Activated CD8-positive, alpha-beta memory T cell treated with anti-CD3 and anti-CD28 coated beads, Interleukin-2, amount 50 U/mL, for 24 hours (primary cell): ENCODE data around the gene CAMSAP1.

Experiments
- DNase-seq: peaks from one replicate; pipeline ENCODE4 v3.0.0-alpha.2; 2020; ENCODE audit errors: extremely low read depth

CAMSAP1 gene

DNA sequence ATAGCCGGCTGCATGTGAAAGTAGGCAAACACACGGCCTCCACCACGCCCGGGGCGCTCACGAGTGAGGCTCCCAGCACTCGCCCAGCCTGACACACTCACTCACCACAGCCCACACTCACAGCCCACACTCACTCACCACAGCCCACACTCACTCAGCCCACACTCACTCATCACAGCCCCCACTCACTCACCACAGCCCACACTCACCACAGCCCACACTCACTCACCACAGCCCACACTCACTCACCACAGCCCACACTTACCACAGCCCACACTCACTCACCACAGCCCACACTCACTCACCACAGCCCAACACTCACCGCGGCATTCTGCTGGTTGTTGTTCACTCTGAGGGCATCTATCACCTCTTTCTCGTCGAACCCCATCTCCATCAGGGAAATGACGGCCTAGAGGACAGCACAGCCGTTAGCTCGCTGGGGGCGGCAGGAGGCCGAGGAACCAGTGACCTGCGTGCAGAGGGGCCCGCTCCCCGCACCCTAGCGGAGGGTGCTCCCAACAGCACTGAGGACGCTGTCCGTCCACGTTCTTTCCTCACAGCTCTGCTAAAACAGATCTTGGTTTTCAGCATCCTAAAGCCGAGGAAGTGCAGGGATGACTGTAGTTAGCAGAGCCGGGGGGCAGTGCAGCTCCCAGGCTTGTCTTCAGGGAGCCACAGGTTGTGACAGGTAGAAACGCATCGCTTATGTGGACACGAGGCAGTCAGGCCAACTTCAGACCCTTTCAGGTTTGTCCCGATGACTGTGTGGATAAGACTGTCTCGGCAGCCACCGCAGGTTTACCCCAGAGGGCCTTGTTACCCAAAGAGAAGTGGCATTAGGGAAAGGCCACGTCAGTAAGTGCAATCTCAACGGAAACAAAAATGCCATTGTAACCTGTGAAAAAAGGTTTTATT lies 32.3 kb upstream of the CAMSAP1 start:
- DNase-seq: no peak

DNA sequence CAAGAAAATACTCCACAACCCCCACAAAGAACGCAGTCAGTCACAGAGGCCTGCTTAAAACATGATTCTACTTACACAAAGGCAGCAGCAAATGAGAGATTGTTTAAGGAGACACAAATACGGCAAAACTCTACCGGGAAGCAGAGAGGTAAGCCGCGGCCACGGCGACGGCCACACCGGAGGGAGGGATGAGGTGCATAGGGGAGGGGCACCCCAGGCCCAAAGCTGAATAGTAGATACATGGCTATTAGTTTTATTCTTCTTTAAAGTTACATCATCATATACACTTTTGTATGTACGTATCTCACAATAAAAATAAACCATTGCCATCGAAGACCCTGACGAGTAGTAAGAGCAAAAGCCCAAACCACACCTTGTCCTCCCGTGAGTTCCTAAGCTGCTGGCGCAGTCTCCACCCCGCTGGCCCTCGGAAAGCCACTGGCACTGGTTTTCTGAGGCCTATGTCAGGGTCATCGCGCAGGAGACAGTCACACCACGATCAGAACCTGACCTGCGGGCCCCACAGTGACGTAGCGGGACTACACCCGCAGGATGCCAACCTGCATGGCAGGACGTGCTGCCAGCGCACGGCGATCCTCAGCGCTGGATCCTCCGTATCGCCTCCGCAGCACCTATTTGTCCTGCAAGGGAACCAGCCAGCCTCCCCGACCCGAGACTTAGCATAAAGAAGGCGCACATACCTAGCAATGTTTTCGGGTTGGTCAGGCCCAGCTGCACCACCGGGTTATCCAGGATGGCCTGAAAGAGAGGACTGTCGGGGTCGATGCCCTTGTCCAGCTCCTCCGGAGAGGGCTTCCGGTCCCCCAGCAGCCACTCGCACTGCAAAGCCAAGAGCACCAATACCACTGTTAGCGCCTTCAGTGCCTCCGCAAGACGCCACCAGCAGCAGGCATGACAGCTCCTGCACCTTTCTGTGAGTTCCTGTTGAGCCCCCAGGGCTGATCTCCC lies 30.5 kb upstream of the CAMSAP1 start:
- no peak for DNase-seq

DNA sequence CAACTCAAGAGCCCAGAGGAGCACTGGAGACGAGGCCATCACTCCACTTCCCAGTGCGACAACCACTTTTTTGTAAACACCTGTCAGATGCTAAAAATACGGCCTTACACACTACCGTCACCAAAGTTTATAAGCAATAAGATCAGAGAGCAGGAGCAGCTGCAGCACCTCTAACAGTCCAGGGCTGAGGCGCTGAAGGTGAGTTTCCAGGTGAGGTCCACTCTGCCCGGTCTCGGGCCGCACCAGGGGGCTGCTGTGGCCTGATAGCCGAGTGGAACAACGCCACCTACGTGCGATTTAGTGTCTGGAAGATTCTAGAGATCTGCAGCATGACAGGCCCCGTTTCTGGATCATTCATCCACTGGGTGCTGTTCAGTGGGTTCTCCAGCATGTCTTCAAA lies 25.8 kb upstream of the CAMSAP1 start:
- DNase-seq: no peak

DNA sequence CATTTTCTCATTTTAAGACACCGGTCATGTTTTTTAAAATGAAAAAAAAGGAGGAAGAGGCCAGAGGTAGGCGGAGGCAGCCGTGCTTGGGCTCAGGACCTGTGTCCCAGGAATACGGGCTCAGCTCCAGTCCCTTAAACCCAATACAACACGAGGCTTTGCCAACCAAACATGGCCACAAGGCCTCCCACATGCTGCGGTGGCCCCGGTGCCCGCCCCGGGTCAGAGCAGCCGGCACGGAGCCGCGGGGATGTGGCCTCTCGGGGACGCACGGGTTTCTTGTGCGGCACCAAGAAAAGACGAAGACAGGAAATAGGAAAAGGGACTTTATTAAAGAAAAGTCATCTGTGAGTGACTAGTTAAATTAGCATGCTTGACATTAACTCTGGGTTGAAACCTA lies 25.3 kb upstream of the CAMSAP1 start:
- no peak for DNase-seq

DNA sequence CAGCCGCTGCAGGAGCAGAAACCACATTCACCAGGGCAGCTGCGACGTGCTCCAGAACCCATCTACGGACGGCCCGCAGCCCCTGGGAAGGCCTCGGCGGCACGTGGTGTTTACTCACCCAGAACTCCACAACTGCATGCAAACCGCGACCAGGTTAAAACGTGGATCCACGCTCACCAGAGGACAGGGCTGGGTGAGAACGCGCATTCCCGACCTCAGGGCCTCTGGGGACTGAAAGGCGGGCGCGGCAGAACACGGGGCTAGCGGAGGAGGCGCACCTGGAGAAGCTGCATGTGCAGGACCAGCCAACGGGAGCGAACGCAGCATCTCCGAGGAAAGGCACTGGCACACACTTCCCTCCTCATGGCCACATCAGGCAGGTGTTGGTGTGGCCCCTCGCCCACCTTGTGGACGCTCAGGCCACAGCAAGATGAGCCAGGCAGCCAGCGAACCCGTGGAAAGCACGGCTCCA lies 24.0 kb upstream of the CAMSAP1 start:
- no peak for DNase-seq

DNA sequence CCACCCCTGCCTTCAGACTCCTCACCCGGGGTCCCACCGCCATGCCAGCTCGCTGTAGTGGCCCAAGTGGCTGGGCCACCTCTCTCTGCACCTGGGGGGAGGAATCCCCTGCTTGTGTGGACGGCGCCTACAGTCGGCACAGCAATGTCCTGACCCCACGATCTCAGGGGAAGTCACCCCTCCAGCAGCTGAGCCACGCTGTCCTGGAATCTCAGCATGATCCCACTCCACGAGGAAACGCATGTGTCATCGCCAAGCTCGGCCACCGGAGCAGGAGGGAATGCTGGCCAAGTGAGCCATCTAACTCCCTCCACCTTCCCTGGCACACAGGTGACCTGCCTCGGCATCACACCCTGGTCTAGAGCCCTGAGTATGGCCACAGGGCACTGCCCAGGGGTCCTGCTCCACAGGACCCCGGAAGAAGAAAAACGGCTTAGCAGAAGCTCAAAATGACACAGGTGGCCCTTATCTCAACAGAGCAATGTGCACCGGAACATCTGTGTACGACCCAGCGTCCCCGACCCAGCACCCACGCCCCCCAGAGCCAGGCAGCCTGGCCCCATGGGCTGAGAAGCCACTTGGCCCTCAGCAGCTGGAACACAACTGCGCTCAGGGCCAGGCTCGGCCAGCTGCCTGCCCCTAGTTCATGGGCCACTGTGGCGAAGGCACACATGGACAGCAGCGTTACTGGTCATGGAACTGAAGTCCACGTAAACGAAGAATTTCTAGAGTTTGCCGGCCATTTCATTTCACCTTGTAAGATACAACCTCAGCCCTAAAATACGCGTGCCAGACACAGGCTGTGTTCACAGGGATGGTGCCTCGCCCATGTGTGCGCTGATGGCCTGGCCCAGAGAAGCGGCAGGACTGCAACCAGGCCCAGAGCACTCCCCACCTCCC lies 23.4 kb upstream of the CAMSAP1 start:
- DNase-seq: no peak

DNA sequence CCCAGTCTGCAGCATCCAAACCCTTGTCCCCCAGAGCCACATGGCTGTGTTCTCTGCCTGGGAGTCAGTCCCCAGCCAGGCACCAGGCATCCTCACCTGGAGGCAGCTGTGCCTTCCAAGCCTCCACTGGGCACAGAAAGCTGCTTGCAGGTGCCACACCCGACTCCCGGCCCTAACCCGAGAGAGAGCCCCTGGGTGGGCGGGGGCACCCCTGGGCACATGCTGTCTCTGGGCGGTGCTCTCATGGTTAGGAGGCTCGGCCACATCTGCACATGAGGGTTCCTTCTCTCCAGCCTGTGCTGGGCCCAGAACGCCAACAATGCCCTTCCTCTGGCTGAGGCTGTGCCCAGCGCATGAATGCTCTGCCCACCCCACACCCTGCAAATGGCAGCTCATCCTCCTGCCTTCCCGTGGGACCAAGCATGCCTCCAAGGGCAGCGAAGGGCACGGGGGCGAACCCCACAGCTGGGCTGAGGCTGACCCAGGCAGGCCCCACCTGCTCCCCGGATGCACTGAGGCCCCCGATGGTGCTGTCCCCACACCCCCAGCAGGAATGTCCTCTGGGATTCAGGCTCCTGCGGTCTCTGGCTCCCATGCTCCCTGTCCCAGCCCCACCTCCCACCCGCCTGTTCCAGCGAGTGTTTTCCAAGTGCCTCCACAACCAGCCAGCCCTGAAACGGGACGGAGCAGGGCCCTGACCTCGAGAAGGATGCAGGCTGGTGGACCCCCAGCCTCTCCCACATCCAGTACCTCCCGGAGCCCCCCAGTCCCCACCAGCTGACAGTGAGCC lies 22.5 kb upstream of the CAMSAP1 start:
- DNase-seq: no peak

DNA sequence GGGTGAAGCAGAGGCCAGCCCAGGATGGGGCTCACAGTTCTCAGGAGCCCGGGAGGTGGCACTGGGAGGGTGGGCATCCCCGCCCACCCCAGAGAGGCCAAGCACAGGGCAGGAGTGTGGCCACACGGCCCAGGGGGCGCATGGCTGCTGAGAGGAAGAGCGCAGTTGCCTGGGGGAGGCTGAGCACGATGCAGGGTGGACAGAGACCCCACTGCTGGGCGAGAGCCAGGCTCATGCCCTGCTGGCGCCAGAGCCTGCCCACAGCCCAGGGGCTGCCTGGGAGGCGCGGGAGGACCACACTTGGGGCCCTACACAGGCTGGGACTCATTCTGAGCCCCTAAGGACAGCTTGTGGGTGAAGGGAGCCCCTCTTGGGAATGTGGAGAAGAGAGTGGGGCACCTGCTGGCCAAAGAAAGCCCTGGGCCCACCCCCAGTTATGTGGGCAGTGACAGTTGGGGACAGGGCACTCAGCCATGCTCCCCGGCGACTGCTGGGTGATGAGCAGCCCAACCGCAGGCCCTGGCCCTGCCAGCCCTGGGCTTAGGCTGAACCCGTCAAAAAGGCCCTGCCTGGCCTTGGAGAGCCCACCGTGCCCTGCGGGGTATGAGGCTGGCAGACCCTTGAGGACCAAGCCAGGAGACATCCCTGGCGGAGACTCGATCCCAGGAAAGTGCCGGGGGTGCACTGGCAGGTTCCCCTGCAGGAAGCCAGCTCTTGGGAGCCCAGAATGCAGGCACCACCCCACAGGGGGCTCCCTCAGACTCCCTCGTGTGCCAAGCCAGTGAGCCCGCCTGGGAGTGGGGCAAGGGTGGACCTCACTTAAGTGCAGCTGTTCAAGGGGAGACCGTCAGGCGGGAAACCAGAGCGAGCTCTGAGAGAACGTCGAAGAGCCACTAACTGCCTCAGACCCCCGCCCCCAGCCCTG lies 21.6 kb upstream of the CAMSAP1 start:
- DNase-seq: no peak

DNA sequence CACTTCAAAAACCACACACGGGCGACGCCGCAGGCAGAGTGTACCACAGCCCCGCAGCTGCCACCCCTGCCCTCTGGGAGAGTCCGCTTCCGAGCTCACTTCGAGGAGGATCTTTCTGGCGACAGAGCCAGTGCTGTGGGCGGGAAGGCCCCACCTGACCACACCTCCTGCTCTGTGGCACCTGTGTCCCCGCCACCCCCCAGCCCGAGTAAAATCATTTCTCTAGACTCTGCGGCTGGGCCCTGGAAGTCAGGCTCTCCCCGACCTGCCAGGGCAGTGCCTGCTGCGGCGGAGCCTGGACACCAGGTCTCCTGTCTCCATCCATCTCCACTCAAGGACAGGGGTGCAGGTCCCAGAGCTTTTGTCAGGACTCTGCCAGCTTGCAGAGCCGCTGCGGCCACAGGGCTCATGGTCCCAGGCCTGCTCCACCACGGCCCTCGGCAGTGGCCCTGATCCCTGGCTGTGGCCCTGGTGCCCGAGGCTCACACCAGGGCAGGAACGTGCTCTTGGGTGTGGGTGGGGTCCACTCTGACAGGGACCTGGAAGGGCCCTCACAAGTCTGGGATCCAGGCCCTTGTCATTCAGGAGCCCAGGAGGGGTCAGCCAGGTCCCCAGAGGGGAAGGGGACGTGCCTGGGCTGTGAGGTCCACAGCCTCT lies 20.9 kb upstream of the CAMSAP1 start:
- DNase-seq: no peak

DNA sequence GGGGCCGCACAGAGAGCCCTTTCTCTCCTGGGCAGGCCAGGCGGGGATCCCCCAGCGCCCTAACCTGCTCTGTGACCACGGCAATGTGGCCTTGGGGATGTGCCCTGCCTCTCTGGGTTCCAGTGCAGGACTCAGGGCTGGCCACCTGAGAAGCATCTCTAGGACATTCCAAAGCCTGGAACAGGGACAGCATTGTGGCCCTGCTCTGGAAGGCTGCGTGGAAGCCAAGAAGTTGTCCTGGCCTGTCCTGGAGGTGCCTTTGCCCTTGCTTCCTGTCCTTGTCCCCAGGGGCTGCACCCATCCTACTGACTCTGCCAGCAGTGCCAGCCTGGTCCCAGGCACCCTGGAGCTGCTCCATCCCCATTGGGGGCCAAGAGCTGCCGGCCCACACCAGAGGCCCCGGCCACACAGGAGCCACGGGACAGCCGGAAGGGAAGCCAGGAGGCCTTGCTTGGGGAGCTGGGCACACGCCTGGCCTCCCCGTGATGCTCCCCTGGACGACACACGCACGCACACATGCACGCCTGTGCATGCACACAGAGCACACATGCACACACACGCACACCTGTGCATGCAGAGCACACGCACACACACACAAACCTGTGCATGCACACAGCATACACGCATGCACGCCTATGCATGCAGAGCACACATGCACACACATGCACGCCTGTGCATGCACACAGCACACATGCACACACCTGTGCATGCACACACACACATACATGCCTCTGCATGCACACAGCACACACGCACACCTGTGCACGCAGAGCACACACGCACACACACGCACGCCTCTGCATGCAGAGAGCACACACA lies 20.1 kb upstream of the CAMSAP1 start:
- DNase-seq: no peak

DNA sequence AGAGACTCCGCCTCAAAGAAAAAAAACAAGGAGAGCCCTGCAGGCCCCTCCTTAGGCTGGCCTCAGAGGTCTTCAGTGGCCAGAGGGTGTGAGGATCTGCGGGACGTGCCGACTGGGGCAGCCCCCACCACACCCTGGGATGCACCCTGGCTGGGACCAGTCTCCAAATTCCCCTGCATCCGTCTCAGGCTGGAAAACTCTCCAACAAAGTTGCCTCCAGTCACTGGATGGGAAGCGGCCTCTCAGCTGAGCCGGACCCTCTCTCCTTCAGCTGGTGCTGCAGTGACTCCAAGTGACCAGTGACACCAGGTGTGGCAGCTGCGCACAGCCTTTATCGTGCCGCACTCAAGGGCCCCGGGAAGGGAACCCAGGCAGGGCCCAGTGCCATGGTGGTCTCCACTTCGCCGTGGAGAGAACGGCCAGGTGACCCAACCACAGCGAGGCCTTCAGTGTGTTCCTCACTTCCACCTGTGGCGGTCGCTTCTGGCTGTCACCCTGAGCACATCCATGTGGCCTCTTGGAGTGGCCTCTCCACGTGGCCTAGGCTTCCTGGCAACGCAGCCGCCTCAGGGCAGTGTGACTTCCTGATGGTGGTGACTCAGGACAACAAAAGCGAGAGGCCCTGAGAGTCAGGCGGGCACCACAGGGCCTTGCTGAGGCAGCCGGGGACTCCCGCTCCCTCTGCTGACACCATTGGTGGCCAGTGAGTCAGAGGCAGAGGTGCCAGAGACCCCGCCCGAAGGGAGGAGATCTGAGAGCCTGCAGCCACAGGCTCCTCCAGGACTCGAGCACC lies 19.3 kb upstream of the CAMSAP1 start:
- DNase-seq: peak; percentile 61

DNA sequence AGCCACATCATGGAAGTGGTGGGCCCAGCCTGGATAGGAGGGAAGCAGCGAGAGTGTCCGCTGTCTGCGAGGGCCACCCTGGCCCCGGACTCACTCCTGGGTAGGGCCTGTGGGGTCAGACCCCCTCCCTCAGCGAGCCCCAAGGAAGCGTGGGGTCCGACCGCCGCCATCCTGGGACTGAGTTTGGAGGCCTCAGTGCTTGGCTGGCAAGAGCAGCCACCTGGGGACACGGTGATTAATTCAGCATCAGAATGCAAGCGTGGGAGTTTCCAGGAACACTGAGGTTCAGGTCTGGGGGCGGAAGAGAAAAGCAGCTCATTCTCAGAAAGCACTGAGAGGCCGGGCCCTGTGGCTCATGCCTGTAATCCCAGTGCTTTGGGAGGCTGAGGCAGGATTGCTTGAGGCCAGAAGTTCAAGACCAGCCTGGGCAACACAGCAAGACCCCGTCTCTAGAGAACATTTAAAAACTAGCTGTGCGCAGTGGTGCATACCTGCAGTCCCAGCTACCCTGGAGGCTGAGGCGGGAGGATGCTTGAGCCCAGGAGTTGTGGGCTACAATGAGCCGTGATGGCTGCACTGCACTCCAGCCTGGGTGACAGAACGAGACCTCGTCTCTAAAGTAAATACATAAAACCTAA lies 18.3 kb upstream of the CAMSAP1 start:
- peak; percentile 56 for DNase-seq

DNA sequence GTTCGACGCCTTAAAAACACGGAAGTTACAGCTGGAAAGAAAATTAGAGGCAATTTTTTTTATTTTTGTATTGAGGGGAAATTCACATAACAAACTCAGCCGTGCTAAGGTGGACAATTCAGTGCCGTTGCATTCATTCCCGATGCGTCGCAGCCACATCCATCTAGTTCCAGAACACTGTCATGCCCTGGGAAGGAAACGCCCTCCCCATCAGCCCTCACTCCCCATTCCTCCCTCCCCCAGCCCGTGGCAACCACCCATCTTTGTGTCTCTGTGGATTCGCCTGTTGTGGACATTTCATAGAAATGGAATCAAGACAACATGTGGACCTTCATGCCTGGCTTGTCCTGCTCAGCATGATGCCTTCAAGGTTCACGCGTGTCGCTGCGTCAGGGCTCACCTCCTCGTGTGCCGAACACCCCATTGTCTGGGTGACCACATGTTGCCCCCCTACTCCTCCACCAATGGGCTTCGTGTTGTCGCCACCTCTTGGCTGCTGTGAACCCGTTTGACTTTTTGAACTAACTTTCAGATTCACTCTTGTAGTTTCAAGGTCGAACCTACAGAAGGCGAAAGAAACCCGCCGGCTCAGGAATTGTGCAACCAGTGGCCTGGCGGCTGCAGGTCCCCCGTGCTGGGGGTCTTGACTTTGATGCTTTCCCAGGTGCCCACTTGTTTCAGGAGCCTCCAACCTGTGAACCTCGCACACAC lies 17.4 kb upstream of the CAMSAP1 start:
- no peak for DNase-seq

DNA sequence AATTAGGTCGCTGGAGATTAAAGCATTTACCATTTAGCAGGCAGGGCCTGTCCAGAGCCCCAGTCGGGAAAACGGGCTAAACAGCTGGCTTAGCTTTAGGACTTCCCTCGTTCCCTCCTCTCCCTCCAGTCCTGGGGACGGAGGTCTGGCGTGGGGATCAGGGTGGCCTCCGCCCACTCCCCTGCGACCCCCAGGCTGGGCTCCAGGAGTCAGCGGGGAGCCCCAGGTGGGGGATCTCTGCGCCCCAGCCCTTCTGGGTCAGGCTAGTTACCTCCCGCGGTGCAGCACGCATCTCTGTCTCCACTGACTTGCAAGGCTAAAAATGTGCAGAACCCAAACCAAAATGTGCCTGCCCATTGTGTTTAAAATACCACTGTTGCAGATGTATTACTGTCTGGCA lies 16.2 kb upstream of the CAMSAP1 start:
- no peak for DNase-seq

DNA sequence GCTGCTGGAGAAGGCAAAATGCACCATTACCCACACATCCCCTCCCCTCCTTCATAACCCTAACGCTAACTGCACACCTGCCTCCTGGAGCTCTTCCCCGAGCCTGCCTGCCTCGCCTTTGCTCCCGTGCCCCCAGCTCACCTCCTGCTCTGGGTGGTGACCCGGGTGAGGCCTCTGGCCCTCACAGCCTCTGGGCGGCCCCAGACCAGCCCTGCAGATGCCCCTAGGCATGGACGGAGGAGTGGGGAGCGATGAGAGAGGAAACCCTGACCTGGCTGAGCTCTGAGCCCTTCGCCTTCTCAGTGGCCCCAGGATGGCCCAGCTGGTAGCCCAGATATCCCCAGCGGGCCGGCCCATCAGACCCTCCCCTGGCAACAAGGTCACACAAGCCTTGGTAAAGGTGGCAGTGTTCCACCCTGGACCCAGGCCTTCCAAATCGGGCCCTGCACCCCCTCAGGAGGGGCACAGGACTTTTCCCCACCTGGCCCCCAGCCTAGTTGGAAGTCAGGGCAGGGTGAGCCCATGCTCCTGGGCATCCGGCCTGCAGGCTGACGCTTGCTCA lies 14.5 kb upstream of the CAMSAP1 start:
- DNase-seq: no peak
